ENCODE results near the gene FBLL1.

FBLL1 gene

GRCh38 chr5:168575391-168576372 lies 46.6 kb downstream of the FBLL1 start:
- no peak for DNase-seq
- Histone ChIP-seq H3K79me1 (replicated peaks; ENCODE audit: low read length, poor library complexity, severe bottlenecking) (no peaks in the 10 kb centered on the region), H2BK5ac (ENCODE audit: low read depth, low read length, poor library complexity, severe bottlenecking) (no peak overlapping the region), H2BK120ac (ENCODE audit: low read depth, low read length) (no peak overlapping the region), H3K4me2 (ENCODE audit: low read length, poor library complexity, severe bottlenecking) (no peak overlapping the region), H3K4me3 (ENCODE audit: insufficient read depth in 1 of 2, low read depth in 1 of 2, low read length in 2 of 2) (no peak overlapping the region), H3K14ac (ENCODE audit: low read length in 2 of 2) (no peak overlapping the region), H3K9ac (ENCODE audit: low read length) (no peak overlapping the region), H2BK12ac (ENCODE audit: low read length in 2 of 2) (no peak overlapping the region), H3K9me3 (ENCODE audit: control insufficient read depth, low read length) (no peaks in the 10 kb centered on the region), H4K8ac (ENCODE audit: low read length) (no peak overlapping the region), H3K4ac (ENCODE audit: low read depth in 1 of 2, low read length in 2 of 2) (no peak overlapping the region), H3K27me3 (ENCODE audit: control insufficient read depth in 1 of 2, insufficient read depth in 1 of 2, low read length in 2 of 2) (no peaks in the 10 kb centered on the region), H3K36me3 (ENCODE audit: control insufficient read depth in 1 of 2, insufficient read depth in 2 of 2, low read depth in 1 of 2, low read length in 2 of 2) (peaks cover 0 to 6% of the 10 kb centered on the region in 2 experiments), H3K18ac (ENCODE audit: low read depth in 1 of 2, low read length in 2 of 2) (no peak overlapping the region), H3K4me1 (ENCODE audit: control insufficient read depth, insufficient read depth, low read depth, low read length) (peaks cover 6% of the 10 kb centered on the region), H3K27ac (ENCODE audit: low read length, poor library complexity, severe bottlenecking) (no peak overlapping the region), H3K23ac (ENCODE audit: low read length in 2 of 2) (no peak overlapping the region), H4K91ac (ENCODE audit: low read length) (no peak overlapping the region), H2BK15ac (ENCODE audit: low read depth, poor library complexity, severe bottlenecking) (no peak overlapping the region), H2AFZ (ENCODE audit: low read depth, low read length) (no peak overlapping the region), H2AK5ac (ENCODE audit: low read length, severe bottlenecking) (no peak overlapping the region)
- 91% methylated on average over 2 of the region's 7 CpGs for WGBS

GRCh38 chr5:168578006-168578405 lies 48.9 kb downstream of the FBLL1 start:
- peak overlapping the region; percentile 95 for H3K9ac ChIP-seq (ENCODE audit: low read length)
- H3K27ac ChIP-seq (ENCODE audit: low read length, poor library complexity, severe bottlenecking), result no peak overlapping the region
- no peaks in the 10 kb centered on the region for H3K9me3 ChIP-seq (ENCODE audit: control insufficient read depth, low read length)
- peak overlapping the region in 1 of 2 experiments; percentile 96 for H3K4me3 ChIP-seq (ENCODE audit: insufficient read depth in 1 of 2, low read depth in 1 of 2, low read length in 2 of 2)
- no peak overlapping the region for H3K18ac ChIP-seq (ENCODE audit: low read depth in 1 of 2, low read length in 2 of 2)
- H4K8ac ChIP-seq (ENCODE audit: low read length), result no peak overlapping the region
- H3K4me2 ChIP-seq (ENCODE audit: low read length, poor library complexity, severe bottlenecking), result peak overlapping the region; percentile 90
- H4K91ac ChIP-seq (ENCODE audit: low read length), result no peak overlapping the region
- no peak overlapping the region for H3K23ac ChIP-seq (ENCODE audit: low read length in 2 of 2)
- peak; percentile 28 for DNase-seq
- H3K4ac ChIP-seq (ENCODE audit: low read depth in 1 of 2, low read length in 2 of 2), result no peak overlapping the region
- H2BK12ac ChIP-seq (ENCODE audit: low read length in 2 of 2), result no peak overlapping the region
- H3K27me3 ChIP-seq (ENCODE audit: control insufficient read depth in 1 of 2, insufficient read depth in 1 of 2, low read length in 2 of 2), result no peaks in the 10 kb centered on the region
- WGBS, result no CpG with 5 or more reads among the region's 3 CpGs
- no peak overlapping the region for H2AK5ac ChIP-seq (ENCODE audit: low read length, severe bottlenecking)
- no peak overlapping the region for H2AFZ ChIP-seq (ENCODE audit: low read depth, low read length)
- no peak overlapping the region for H3K14ac ChIP-seq (ENCODE audit: low read length in 2 of 2)
- no peak overlapping the region for H2BK15ac ChIP-seq (ENCODE audit: low read depth, poor library complexity, severe bottlenecking)
- no peaks in the 10 kb centered on the region for H3K79me1 ChIP-seq (replicated peaks; ENCODE audit: low read length, poor library complexity, severe bottlenecking)
- no peak overlapping the region for H2BK5ac ChIP-seq (ENCODE audit: low read depth, low read length, poor library complexity, severe bottlenecking)
- H3K36me3 ChIP-seq (ENCODE audit: control insufficient read depth in 1 of 2, insufficient read depth in 2 of 2, low read depth in 1 of 2, low read length in 2 of 2), result peaks cover 0 to 6% of the 10 kb centered on the region in 2 experiments
- peaks cover 6% of the 10 kb centered on the region for H3K4me1 ChIP-seq (ENCODE audit: control insufficient read depth, insufficient read depth, low read depth, low read length)
- no peak overlapping the region for H2BK120ac ChIP-seq (ENCODE audit: low read depth, low read length)

- no peaks in the 10 kb centered on the region for H3K9me3 ChIP-seq (ENCODE audit: control insufficient read depth, low read length)
- DNase-seq, result no peak
- peak within 1 kb of the TSS in 1 of 2 experiments; percentile 52 for H2BK12ac ChIP-seq (ENCODE audit: low read length in 2 of 2)
- peak within 1 kb of the TSS; percentile 93 for H2BK15ac ChIP-seq (ENCODE audit: low read depth, poor library complexity, severe bottlenecking)
- H3K4me1 ChIP-seq (ENCODE audit: control insufficient read depth, insufficient read depth, low read depth, low read length), result peaks cover 6% of the 10 kb centered on the region
- peak within 1 kb of the TSS; percentile 80 for H4K91ac ChIP-seq (ENCODE audit: low read length)
- peak within 1 kb of the TSS; percentile 17 for H2AK5ac ChIP-seq (ENCODE audit: low read length, severe bottlenecking)
- peak within 1 kb of the TSS; percentile 85 to 96 for H3K4me3 ChIP-seq (ENCODE audit: insufficient read depth in 1 of 2, low read depth in 1 of 2, low read length in 2 of 2)
- peak within 1 kb of the TSS; percentile 53 for H2AFZ ChIP-seq (ENCODE audit: low read depth, low read length)
- peak within 1 kb of the TSS; percentile 95 to 99 for H3K4ac ChIP-seq (ENCODE audit: low read depth in 1 of 2, low read length in 2 of 2)
- H3K9ac ChIP-seq (ENCODE audit: low read length), result peak within 1 kb of the TSS; percentile 95
- H3K23ac ChIP-seq (ENCODE audit: low read length in 2 of 2), result peak within 1 kb of the TSS in 1 of 2 experiments; percentile 59
- H3K14ac ChIP-seq (ENCODE audit: low read length in 2 of 2), result peak within 1 kb of the TSS; percentile 57 to 91
- H2BK5ac ChIP-seq (ENCODE audit: low read depth, low read length, poor library complexity, severe bottlenecking), result peak within 1 kb of the TSS; percentile 86
- no peaks in the 10 kb centered on the region for H3K27me3 ChIP-seq (ENCODE audit: control insufficient read depth in 1 of 2, insufficient read depth in 1 of 2, low read length in 2 of 2)
- no peaks in the 10 kb centered on the region for H3K79me1 ChIP-seq (replicated peaks; ENCODE audit: low read length, poor library complexity, severe bottlenecking)
- H3K27ac ChIP-seq (ENCODE audit: low read length, poor library complexity, severe bottlenecking), result peak within 1 kb of the TSS; percentile 92
- peaks cover 0 to 6% of the 10 kb centered on the region in 2 experiments for H3K36me3 ChIP-seq (ENCODE audit: control insufficient read depth in 1 of 2, insufficient read depth in 2 of 2, low read depth in 1 of 2, low read length in 2 of 2)
- H2BK120ac ChIP-seq (ENCODE audit: low read depth, low read length), result peak within 1 kb of the TSS; percentile 95
- WGBS, result under 1% methylated on average over 44 of the region's 63 CpGs
- H3K18ac ChIP-seq (ENCODE audit: low read depth in 1 of 2, low read length in 2 of 2), result peak within 1 kb of the TSS; percentile 92 to 95
- peak within 1 kb of the TSS; percentile 90 for H3K4me2 ChIP-seq (ENCODE audit: low read length, poor library complexity, severe bottlenecking)
- H4K8ac ChIP-seq (ENCODE audit: low read length), result peak within 1 kb of the TSS; percentile 98
Measured at GRCh38 chr5:168578538-168579487, 49.7 kb downstream of the FBLL1 start, which contains the start of gene PANK3. Gene PANK3 (minus strand): TSS chr5:168579368. CDS start chr5:168579283, 85 bp downstream.

Data from mesenchymal stem cell (in vitro differentiated cells and primary cell).